Osteoblast (primary cell): ENCODE results near the gene IPPK. TPM values are rescaled to one million over a fixed set of nuclear protein-coding genes. Genes with fewer than 3 reads are reported as not detected.

ENCODE experiments used
- DNase-seq: peaks from one replicate; pipeline ENCODE4 v3.0.0; 2011; ENCODE audit warnings: low spot score, mixed read lengths; ENCODE audit not compliant: insufficient read length; ENCODE audit errors: missing footprints
- H2AFZ ChIP-seq: 2 replicates; pipeline ENCODE4 v1.6.0; 2011; ENCODE audit warnings: mild to moderate bottlenecking, low read length
- H3K27ac ChIP-seq: 2 replicates; pipeline ENCODE4 v1.5.1; 2011; ENCODE audit warnings: mild to moderate bottlenecking, low read depth, low read length, moderate library complexity
- H3K27me3 ChIP-seq: 2 replicates; pipeline ENCODE4 v1.6.0; 2012; ENCODE audit warnings: mild to moderate bottlenecking, control low read depth, inconsistent platforms, low read length, moderate library complexity; ENCODE audit not compliant: insufficient read depth
- H3K36me3 ChIP-seq: 2 replicates; pipeline ENCODE4 v1.5.1; 2011; ENCODE audit warnings: mild to moderate bottlenecking, low read length, control low read depth, moderate library complexity; ENCODE audit not compliant: insufficient read depth
- H3K4me1 ChIP-seq: 2 replicates; pipeline ENCODE4 v1.5.1; 2011; ENCODE audit warnings: mild to moderate bottlenecking, low read length, control low read depth, moderate library complexity; ENCODE audit not compliant: insufficient read depth
- H3K4me2 ChIP-seq: 2 replicates; pipeline ENCODE4 v1.6.0; 2011; ENCODE audit warnings: mild to moderate bottlenecking, low read length; ENCODE audit not compliant: insufficient read depth
- H3K4me3 ChIP-seq: fragments of 200-600 bp; sonication (generic); 3 replicates; pipeline ENCODE4 v1.5.1; 2012; ENCODE audit warnings: mild to moderate bottlenecking, low read length, inconsistent platforms; ENCODE audit not compliant: insufficient read depth
- H3K79me2 ChIP-seq: 2 replicates; pipeline ENCODE4 v1.6.0; 2012; ENCODE audit warnings: mild to moderate bottlenecking, low read length, control low read depth, inconsistent platforms; ENCODE audit not compliant: insufficient read depth
- H3K9me3 ChIP-seq: 2 replicates; pipeline ENCODE4 v1.5.1; 2011; ENCODE audit warnings: low read depth, low read length, control low read depth
- H4K20me1 ChIP-seq: 2 replicates; pipeline ENCODE4 v1.6.0; 2012; ENCODE audit warnings: mild to moderate bottlenecking, low read length, control low read depth; ENCODE audit not compliant: insufficient read depth
- total RNA-seq: library from RNA; depleted of rRNA; stranded (reverse); fragments of >200 nt; gene quantifications from 2 replicates; pipeline ENCODE4 v1.2.3, GENCODE V29; 2012
- TF ChIP-seq, protein P1 (sequence below): IDR thresholded peaks from 2 replicates; pipeline ENCODE4 v1.5.1; 2011; ENCODE audit warnings: mild to moderate bottlenecking, low read depth, low read length, moderate library complexity; ENCODE audit errors: extremely low read depth

The IPPK gene
- total RNA-seq, 1 donor: 9.4 TPM

DNA sequence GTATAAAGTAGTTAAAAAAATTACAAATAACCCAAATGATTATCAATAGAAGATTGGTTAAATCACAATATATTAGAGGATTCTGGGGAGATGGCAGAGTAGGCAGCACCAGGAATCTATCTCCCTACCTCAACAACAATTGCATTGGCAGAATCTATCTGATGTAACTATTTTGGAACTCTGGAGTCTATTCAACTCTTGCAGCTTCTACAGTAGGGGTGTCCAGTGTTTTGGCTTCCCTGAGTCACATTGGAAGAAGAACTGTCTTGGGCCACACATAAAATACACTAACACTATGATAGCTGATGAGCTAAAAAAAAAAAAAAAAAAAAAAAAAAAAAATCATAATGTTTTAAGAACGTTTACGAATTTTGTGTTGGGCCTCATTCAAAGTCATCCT is 104.9 kb downstream of the IPPK start:
- Histone ChIP-seq H3K27me3 (no peaks in the 10 kb centered on the region), H4K20me1 (no peaks in the 10 kb centered on the region), H2AFZ (no peak overlapping the region), H3K79me2 (no peaks in the 10 kb centered on the region), H3K36me3 (no peaks in the 10 kb centered on the region), H3K4me2 (no peak overlapping the region), H3K27ac (no peak overlapping the region), H3K9me3 (no peaks in the 10 kb centered on the region), H3K4me1 (peaks cover 26% of the 10 kb centered on the region), H3K4me3 (no peak overlapping the region)
- TF ChIP-seq, protein P1, sequence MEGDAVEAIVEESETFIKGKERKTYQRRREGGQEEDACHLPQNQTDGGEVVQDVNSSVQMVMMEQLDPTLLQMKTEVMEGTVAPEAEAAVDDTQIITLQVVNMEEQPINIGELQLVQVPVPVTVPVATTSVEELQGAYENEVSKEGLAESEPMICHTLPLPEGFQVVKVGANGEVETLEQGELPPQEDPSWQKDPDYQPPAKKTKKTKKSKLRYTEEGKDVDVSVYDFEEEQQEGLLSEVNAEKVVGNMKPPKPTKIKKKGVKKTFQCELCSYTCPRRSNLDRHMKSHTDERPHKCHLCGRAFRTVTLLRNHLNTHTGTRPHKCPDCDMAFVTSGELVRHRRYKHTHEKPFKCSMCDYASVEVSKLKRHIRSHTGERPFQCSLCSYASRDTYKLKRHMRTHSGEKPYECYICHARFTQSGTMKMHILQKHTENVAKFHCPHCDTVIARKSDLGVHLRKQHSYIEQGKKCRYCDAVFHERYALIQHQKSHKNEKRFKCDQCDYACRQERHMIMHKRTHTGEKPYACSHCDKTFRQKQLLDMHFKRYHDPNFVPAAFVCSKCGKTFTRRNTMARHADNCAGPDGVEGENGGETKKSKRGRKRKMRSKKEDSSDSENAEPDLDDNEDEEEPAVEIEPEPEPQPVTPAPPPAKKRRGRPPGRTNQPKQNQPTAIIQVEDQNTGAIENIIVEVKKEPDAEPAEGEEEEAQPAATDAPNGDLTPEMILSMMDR: no peak
- no peak for DNase-seq

DNA sequence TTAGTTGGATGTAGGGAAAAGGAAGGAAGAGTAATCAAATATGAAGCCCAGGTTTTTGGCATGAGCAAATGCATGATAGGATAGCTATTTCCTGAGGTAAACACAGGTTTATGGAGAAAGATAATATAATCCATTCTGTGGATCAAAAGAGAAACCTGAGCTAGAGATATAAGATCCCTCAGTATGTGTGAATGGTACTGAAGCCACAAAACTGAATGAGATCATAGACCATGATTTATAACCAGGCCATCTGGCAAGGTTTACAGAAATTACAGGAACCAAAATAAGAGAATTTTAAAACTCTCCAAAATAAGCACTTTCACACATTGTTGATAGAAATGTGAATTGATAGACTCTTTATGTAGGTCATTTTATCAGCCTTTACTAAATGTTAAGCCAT is 105.4 kb downstream of the IPPK start:
- H3K36me3 ChIP-seq: no peaks in the 10 kb centered on the region
- no peaks in the 10 kb centered on the region for H3K79me2 ChIP-seq
- TF ChIP-seq, protein P1: no peak
- H3K4me1 ChIP-seq: peaks cover 26% of the 10 kb centered on the region
- no peaks in the 10 kb centered on the region for H3K27me3 ChIP-seq
- no peaks in the 10 kb centered on the region for H4K20me1 ChIP-seq
- no peak overlapping the region for H3K4me2 ChIP-seq
- H3K4me3 ChIP-seq: no peak overlapping the region
- DNase-seq: no peak
- H3K9me3 ChIP-seq: no peaks in the 10 kb centered on the region
- H3K27ac ChIP-seq: no peak overlapping the region
- H2AFZ ChIP-seq: no peak overlapping the region

Other genes starting within 250 kb of the IPPK start
- gene OMD, start 245.7 kb downstream of the IPPK start, total RNA-seq: 0.36 and 1.5 TPM in 2 replicates
- gene ASPN, start 187.6 kb downstream of the IPPK start, total RNA-seq: 1.1 and 1.2 TPM in 2 replicates
- 55.4 and 62.2 TPM in 2 replicates for gene ECM2, start 134.1 kb downstream of the IPPK start, total RNA-seq
- 31.8 and 33.3 TPM in 2 replicates for gene BICD2, start 94.7 kb upstream of the IPPK start, total RNA-seq
- 13.0 and 14.4 TPM in 2 replicates for gene ZNF484, start 207.9 kb upstream of the IPPK start, total RNA-seq